GM19328 (cell line): Measurements from ENCODE around the gene GPHA2.
"Not testable (repeated sequence)": the region's sequence is repeated elsewhere in the genome, so short reads cannot be mapped to it uniquely, and the experiment has no call there.

Source experiments
- ATAC-seq: cut with Tn5 transposase; IDR thresholded peaks from one replicate; pipeline ENCODE4 v1.9.1; 2021; ENCODE audit warnings: mild to moderate bottlenecking, moderate library complexity; ENCODE audit not compliant: unreplicated experiment

Gene GPHA2

GRCh38 chr11:64935359-64936081 lies at the start of gene GPHA2:
Gene GPHA2, minus strand, starts transcription at chr11:64935893. Its CDS starts 433 bp downstream, at chr11:64935460.
- no peak for ATAC-seq

- not testable (repeated sequence) for ATAC-seq
Observed at GRCh38 chr11:64983339-64983738, 47.6 kb upstream of the GPHA2 start.

- no peak for ATAC-seq
Observed at GRCh38 chr11:64976651-64977050, 41.0 kb upstream of the GPHA2 start.

- no peak for ATAC-seq
Observed at GRCh38 chr11:64974124-64974523, 38.4 kb upstream of the GPHA2 start.

- no peak for ATAC-seq
Observed at GRCh38 chr11:64971421-64972233, 35.9 kb upstream of the GPHA2 start, which contains the start of gene MAJIN. Gene MAJIN, minus strand, starts transcription at chr11:64972108. Its CDS starts 12,703 bp downstream, at chr11:64959405.

GRCh38 chr11:64970731-64971151 lies 35.0 kb upstream of the GPHA2 start:
- ATAC-seq, result no peak

GRCh38 chr11:64969209-64969608 lies 33.5 kb upstream of the GPHA2 start:
- ATAC-seq, result no peak

GRCh38 chr11:64967375-64967774 lies 31.7 kb upstream of the GPHA2 start:
- ATAC-seq, result no peak

GRCh38 chr11:64963072-64963631 lies 27.5 kb upstream of the GPHA2 start:
- no peak for ATAC-seq

- no peak for ATAC-seq
Observed at GRCh38 chr11:64960719-64961118, 25.0 kb upstream of the GPHA2 start.

- no peak for ATAC-seq
Observed at GRCh38 chr11:64959498-64959897, 23.8 kb upstream of the GPHA2 start.

- no peak for ATAC-seq
Observed at GRCh38 chr11:64954201-64954600, 18.5 kb upstream of the GPHA2 start.

- no peak for ATAC-seq
Observed at GRCh38 chr11:64951529-64951928, 15.8 kb upstream of the GPHA2 start.

- no peak for ATAC-seq
Observed at GRCh38 chr11:64947208-64947814, 11.6 kb upstream of the GPHA2 start.

- ATAC-seq, result no peak
Observed at GRCh38 chr11:64936539-64936938, 846 bp upstream of the GPHA2 start.

- no peak for ATAC-seq
Observed at GRCh38 chr11:64934682-64935358, 873 bp downstream of the GPHA2 start.

GRCh38 chr11:64933935-64934681 lies 1.6 kb downstream of the GPHA2 start:
- ATAC-seq, result no peak

- ATAC-seq, result no peak
Observed at GRCh38 chr11:64933213-64933934, 2.3 kb downstream of the GPHA2 start.

- no peak for ATAC-seq
Observed at GRCh38 chr11:64932324-64932723, 3.4 kb downstream of the GPHA2 start.
